Glomerular endothelial cell (primary cell): ENCODE results near the gene PTPRN2. TPM values are rescaled to one million over a fixed set of nuclear protein-coding genes. Genes with fewer than 3 reads are reported as not detected.

Source experiments
- DNase-seq: peaks from one replicate; pipeline ENCODE4 v3.0.0-alpha.2; 2011; ENCODE audit warnings: low read depth, low spot score; ENCODE audit errors: extremely low read depth
- total RNA-seq: library from RNA; depleted of rRNA; stranded (reverse); fragments of >200 nt; gene quantifications from 2 replicates; pipeline ENCODE4 v1.2.3, GENCODE V29; 2015

The PTPRN2 gene
- total RNA-seq, 1 donor from 2014 or later, result 10.0 TPM

GRCh38 chr7:158252837-158253669 is 334.6 kb downstream of the PTPRN2 start:
- DNase-seq, result no peak

DNA sequence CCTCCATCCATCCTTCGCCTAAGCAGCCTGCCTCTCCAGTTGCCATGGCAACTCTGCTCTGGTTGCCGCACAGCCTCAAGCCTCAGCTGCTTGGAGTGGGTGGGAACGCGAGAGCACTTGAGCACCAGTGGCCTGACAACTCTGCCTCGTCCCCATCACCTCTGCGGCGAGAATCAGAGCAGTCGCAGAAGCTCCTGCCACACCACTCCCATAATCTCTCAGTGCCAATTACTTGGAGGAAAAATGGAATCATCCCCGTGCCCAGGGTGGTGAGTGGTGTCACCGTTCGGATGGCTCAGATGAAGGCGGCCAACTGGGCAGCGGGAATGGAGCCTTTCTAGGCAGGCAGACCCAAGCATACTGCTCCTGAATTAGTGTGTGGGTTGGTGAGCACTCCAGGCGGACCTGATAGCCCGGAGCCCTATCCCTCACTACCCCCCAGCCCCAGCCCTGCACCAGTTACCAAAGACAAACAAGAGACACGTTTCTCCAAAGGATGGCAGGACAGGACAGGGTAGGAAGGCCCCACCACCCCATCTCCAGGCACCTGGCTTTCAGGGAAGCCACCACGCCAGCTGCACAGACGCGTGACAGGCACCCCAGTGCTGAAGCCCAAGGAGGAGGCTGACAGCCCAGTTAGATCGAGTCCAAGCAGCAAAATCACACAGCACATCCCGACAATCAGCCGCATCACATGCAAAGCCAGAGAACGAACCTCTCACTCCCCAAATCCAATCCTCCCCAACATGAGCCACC is 335.4 kb downstream of the PTPRN2 start:
- no peak for DNase-seq

DNA sequence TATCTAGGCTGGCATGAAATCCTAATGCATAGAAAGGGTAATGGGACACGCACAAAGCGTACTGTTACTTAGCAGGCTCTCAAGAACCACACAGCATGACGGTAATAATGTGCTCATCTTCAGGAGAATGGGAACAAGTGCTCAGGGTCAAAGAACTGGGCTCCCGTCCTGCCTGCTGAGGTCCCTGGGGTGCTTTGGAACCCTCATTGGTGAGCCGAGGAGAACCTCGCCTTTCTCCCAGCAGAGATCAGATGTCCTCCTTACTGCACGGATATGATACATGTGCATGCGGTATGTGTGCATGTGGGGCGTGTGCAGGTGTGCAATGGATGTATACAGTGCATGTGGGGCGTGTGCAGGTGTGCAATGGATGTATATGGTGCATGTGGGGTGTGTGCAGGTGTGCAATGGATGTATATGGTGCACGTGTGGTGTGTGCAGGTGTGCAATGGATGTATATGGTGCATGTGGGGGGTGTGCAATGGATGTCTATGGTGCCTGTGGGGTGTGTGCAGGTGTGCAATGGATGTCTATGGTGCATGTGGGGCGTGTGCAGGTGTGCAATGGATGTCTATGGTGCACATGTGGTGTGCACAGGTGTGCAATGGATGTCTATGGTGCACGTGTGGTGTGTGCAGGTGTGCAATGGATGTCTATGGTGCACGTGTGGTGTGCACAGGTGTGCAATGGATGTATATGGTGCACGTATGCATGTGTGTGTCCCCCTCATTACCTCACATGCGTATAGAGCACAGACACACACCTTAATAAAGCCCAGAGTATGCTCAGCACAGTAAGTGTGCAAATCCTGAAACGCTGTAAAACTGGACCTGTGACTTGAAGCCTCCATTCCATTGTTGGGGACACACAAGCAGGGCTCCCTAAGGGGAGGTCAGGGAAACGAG is 336.3 kb downstream of the PTPRN2 start:
- no peak for DNase-seq

GRCh38 chr7:158249692-158250091 is 337.9 kb downstream of the PTPRN2 start:
- DNase-seq, result no peak

GRCh38 chr7:158248816-158249215 is 338.8 kb downstream of the PTPRN2 start:
- no peak for DNase-seq

GRCh38 chr7:158247758-158248487 is 339.7 kb downstream of the PTPRN2 start:
- DNase-seq, result no peak

- DNase-seq, result no peak
These were observed 340.5 kb downstream of the PTPRN2 start for GRCh38 chr7:158246960-158247673.

DNA sequence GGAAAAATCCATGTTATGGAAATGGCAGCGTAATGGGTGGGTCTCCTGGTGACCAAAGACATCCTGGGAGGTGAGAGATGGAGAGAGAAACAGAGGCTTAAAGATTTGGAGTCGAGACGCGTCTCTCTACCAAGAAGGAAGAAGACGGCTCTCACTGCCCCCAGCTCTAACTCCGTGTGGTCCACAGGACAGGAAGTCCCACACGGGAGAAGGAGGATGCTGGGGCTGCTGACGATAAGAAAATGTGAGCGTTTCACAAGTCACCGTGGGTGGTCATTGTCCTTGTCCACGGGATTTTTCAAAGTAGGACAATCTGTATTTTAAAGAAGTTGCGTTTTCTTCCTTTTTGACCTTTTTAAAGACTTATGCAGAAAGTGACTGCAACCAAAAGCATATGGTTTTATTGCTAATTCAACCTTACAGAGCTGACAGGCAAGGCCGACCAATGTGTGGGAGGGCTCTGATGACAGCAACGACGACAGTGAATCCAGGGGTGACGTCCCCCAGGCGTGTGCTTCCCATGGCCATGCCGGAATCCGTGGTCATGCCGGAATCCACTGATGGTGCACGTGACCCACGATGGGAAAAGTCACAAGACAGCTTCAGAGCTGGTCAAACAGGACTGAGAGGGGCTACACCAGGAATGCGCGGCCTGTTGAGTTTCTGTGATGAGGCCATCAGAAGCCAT is 341.2 kb downstream of the PTPRN2 start:
- no peak for DNase-seq

DNA sequence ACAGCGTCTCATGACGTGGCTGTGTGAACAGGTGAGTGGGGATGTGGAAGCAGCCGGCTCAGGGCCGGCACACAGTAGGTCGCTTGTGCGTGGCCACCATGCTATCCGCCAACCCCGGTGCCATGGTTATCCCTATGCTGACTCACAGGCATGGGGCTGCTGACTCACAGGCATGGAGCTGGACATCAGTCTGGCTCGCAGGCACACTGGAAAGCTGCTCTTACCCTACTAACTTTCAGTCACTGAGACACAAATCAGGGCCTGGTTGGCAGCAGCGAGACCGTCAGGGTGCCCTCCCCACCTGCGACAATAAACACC is 341.9 kb downstream of the PTPRN2 start:
- no peak for DNase-seq

GRCh38 chr7:158244873-158245723 is 342.5 kb downstream of the PTPRN2 start:
- no peak for DNase-seq

- no peak for DNase-seq
These were observed 343.2 kb downstream of the PTPRN2 start for GRCh38 chr7:158244430-158244829.

DNA sequence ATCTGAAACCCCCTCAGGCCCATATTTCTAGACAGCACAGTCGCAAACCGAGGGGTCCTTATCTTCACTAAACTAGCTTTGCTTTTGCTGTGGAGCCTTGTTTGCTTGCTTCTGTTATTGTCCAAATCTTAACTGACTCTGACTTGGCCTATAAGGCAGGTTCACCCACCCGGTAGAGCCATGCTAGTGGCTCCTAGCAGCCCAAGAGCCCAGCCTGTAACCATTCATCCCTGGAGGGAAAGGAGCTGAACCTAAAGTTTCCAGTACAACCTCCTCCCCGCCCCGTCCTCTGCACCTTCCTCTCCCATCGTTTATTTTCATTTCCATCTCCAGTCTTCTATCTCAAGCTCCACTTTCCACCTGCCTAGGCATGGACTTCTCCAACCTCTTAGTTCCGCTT is 345.7 kb downstream of the PTPRN2 start:
- no peak for DNase-seq

DNA sequence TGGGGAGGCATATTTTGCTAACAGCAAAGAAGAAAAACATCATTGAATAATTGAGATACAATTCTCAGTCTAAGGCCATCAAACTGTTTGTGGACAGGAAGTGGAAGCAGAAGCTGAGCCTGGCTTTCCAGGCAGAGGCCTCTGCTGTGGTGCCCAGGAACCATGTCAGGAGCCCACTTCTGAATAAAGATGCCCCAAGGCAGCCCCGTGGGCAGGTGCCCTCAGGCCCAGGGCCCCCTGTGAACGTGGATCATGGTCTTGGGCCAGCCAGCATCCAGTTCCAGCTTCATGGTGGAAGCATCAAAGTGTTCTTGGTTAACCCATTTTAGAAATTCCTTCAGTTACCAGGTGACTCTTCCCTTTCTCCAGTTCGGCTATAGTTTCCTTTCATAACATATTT is 346.8 kb downstream of the PTPRN2 start:
- DNase-seq, result no peak

DNA sequence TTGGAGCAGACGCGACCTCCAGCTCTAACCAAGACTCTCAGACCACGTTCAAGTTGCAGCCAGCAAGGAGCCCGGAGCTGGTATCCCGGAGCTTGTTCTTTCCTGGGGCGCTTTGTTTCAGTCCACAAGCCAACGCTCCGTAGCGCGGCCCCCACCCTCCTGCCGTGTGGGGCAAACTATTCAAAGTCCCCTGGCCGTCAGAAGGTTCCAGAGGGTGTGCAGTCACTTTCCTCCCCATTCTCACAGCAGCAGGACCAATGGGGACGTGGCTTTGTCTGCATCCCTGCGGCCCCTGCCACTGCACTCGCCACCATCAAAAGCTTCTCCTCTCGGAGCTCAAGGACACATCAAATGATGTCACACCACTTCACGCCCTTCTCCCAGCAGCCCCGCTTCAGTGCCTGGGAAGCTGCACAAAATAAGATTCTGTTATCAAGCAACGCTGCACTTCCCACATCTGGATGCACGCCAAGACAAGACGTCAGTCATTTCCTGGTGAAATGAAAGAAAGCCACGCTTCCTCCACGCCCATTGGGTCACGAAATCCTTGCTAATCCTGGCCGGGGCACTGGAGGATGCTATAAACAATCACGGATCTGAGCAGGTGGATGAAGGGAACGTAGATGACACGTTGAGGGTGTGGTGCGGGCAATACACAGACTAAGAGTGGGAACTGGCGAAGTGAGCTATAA is 348.2 kb downstream of the PTPRN2 start:
- no peak for DNase-seq

DNA sequence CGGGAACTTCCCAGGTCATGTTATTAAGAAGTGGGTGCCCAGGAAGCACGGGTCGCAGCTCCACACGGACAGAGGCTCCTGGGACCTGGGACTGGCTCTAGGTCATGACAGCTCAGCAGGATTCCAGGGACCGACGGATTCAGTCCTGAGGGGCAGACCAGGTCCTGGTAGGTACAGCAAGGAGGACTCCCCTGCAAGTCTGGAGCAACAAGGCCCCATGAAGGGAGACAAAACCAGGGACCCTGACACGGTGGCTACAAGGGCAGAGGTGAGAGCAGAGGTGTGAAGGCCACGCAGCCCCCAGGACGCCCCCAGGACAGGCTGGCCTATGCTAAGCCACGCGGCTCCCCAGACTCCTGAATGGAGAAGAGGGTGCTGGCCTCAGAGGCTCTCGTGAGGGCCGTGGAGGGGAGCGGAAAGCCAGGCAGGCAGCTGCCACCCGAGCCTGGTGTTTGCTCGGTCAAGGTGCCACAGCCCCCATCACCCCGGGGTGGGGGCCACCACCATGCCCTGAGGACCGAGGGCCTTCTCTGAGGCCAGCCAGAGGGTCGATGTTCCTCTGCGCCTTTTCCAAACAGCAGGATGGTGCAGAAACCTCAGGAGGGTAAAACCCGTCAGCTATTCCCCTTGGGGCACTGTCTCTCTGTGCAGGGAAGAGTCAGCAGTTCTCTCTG is 348.9 kb downstream of the PTPRN2 start:
- DNase-seq, result no peak

DNA sequence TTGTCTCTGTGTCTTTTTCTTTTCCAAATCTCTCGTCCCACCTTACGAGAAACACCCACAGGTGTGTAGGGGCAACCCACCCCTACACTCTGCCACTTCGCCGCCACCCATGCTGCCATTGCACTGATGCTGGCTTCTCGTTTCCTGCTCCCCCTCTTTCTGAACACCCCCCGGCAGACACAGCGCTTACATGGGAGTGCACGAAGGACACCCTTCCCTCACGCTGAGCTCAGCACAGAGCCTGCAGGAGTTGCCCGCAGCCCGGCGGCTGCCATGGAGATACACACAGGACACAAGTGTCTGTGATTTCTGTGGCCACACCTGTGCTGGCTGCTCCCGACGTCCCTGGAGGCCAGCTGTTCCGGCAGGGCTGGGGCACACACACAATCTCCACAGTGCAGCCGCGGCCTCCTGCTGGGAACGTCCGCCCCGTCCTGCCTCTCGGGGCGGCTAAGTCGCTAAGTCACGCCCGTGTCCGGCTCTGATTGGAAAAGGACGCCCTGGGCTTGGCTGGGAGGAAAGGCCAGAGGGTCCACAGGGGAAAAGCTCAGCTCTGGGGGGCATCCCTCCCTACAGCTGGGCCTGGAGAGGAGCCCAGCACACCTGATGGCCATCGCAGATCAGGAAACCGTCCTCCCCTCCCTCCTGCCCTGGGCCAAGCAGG is 349.8 kb downstream of the PTPRN2 start:
- no peak for DNase-seq

- DNase-seq, result no peak
These were observed 351.2 kb downstream of the PTPRN2 start for GRCh38 chr7:158236400-158236799.
